SH-SY5Y (cell line): ENCODE results near the gene RAMP2.

Experiments
- GATA2 ChIP-seq: IDR thresholded peaks from 2 replicates; pipeline ENCODE4 v1.6.1; 2011; ENCODE audit warnings: mild to moderate bottlenecking, low read depth, low read length
- GATA3 ChIP-seq: IDR thresholded peaks from 2 replicates; pipeline ENCODE4 v1.6.1; 2011; ENCODE audit warnings: low read depth, mild to moderate bottlenecking, low read length, moderate library complexity

Gene RAMP2

GRCh38 chr17:42760652-42761581 lies at the start of gene RAMP2:
Gene RAMP2, plus strand, starts transcription at chr17:42761227. Its CDS starts 35 bp downstream, at chr17:42761262.
- TF ChIP-seq GATA2 (no peak), GATA3 (no peak)

- TF ChIP-seq GATA2 (no peak), GATA3 (no peak)
These were observed 39.9 kb upstream of the RAMP2 start for GRCh38 chr17:42720996-42721583.

- no peak for TF ChIP-seq GATA3
- TF ChIP-seq GATA2 = no peak
These were observed 37.4 kb upstream of the RAMP2 start for GRCh38 chr17:42723636-42724035.

- TF ChIP-seq GATA2 (no peak), GATA3 (no peak)
These were observed 35.9 kb upstream of the RAMP2 start for GRCh38 chr17:42725143-42725542.

GRCh38 chr17:42740699-42741098 lies 20.3 kb upstream of the RAMP2 start:
- TF ChIP-seq GATA2 = no peak
- TF ChIP-seq GATA3 = no peak

- TF ChIP-seq GATA2 (no peak), GATA3 (no peak)
These were observed 17.3 kb upstream of the RAMP2 start for GRCh38 chr17:42743595-42744282.

- TF ChIP-seq GATA3 (no peak), GATA2 (no peak)
These were observed 16.7 kb upstream of the RAMP2 start for GRCh38 chr17:42744283-42744805.

GRCh38 chr17:42744806-42745617 lies 16.0 kb upstream of the RAMP2 start, which contains the start of gene EZH1:
Gene EZH1, minus strand, starts transcription at chr17:42745040. Its CDS starts 16,099 bp downstream, at chr17:42728941.
- no peak; the same call in 1 of the 2 replicates for TF ChIP-seq GATA2
- no peak for TF ChIP-seq GATA3

GRCh38 chr17:42748202-42748907 lies 12.7 kb upstream of the RAMP2 start:
- TF ChIP-seq GATA3 = no peak
- no peak for TF ChIP-seq GATA2

- TF ChIP-seq GATA2 (no peak), GATA3 (no peak)
These were observed 11.9 kb upstream of the RAMP2 start for GRCh38 chr17:42748908-42749798.

GRCh38 chr17:42750739-42751344 lies 10.2 kb upstream of the RAMP2 start:
- TF ChIP-seq GATA3 (no peak), GATA2 (no peak)

GRCh38 chr17:42751628-42752027 lies 9.4 kb upstream of the RAMP2 start:
- TF ChIP-seq GATA3 (no peak), GATA2 (no peak)
